A172 (cell line): Measurements from ENCODE around the gene PEX14. TPM values are rescaled to one million over a fixed set of nuclear protein-coding genes. Genes with fewer than 3 reads are reported as not detected.

Experiments
- DNase-seq: peaks from one replicate; pipeline ENCODE4 v3.0.0-alpha.2; 2015; ENCODE audit warnings: low spot score
- total RNA-seq: library from RNA; depleted of rRNA; stranded (reverse); fragments of >200 nt; shearing (Covaris generic); gene quantifications from 2 replicates; pipeline ENCODE4 v1.2.3, GENCODE V29; 2014

Gene PEX14
- total RNA-seq, 1 experiment from 2014 or later, result 5.9 TPM

DNA sequence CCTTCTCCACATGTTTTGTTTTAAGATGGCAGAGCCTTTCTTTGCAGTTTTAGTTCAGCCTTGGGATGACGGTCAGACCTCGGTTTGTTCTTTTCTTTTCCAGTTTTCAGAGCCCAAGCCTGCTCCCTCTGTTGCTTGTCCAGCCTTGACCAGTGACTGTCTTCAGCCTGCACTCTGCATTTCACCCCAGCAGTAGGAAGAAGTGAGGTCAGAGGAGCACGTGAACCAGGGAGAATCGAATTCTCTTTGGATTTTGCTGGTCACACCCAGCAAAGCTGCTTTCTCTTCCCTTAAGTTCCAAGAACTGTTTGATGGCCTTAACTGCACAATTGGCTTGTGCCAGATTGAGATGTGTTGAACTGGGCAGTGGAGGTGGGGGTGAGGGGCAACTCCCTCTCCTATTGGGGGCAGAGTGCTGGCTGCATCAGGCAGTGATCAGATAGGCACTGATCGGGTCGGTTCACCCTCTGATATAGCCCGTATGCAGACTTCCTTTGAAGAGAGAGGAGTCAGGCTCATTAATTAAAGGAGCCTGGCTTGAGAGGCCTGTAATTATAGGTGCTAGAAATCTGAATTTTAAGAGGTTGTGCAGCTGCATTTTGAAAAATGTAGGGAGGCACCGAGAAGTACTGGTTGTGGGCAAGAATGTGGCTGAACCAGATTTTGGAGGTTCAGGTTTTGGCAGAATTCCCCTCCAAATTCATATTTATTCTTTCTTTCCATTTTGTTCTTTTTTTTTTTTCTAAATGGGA, 42.4 kb downstream of the PEX14 start:
- DNase-seq, result no peak

- no peak for DNase-seq
These were observed 42.9 kb downstream of the PEX14 start for GRCh38 chr1:10517677-10517982.

GRCh38 chr1:10519016-10519417, 44.3 kb downstream of the PEX14 start:
- no peak for DNase-seq

DNA sequence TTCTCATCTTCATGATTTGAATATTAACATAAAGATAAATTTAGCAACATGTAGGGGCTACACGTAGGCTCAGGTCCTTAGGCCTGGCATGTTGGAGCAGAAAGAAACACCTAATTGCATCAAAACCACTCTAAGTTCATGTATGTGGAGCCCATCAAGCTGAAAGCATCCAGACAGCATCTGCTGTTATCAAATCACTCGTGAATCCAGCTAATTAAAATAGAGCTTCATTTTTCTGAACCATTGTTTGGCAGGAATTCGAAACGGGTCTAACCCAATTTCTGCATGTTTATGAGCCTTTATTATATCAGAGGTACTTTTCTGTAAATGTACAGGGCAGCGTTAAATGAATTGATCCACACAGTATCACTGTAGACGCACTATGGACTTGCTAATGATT, 45.7 kb downstream of the PEX14 start:
- DNase-seq, result no peak

DNA sequence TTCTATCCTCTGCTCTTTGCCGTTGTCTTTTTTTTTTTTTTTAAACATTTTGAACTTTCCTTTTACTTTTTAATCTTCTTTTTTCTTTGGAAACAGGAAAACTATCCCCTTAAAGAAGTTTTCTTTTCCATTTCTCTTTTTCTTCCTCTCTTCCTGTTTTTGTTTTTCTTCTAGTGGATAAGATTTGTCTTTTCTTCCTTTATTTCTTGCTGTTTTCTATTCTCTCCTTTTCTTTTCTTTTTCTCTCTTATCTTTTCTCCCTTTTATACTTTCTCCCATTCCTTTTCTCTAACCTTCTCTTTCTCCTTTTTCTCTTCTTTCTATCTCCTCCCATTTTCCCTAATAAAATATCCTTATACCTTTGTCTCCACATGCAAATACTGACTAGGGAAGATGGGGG, 46.2 kb downstream of the PEX14 start:
- DNase-seq, result no peak

DNA sequence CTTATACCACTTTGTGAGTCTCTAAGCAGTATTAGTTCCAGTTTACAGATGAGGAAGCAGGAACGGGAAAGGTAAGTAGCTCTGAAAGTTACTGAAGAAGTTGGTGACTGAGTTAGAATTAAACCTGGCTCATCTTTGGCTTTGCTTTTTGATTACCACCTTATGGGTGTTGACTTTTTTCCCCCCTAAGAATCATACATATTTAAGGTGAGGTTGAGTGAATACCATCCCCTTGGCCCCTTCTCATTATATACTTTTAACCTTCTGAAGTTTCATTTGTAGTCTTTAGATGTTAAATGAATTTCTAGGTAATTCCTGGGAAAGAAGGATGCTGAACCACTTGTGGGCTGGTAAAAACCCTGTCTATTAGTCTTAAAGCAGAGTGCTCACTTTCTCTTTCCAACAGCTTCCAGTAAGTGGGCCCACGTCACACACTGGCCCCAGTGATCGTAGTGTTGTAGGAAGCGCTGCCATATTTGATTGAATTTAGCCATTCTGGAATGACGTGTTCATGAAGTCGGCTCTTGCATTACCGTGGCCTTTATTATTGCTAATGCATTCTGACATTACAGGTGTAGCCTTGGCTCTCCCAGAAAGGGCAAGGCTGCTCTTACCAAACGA, 46.9 kb downstream of the PEX14 start:
- no peak for DNase-seq

- no peak for DNase-seq
These were observed 47.6 kb downstream of the PEX14 start for GRCh38 chr1:10522322-10522860.

- no peak for DNase-seq
These were observed 50.5 kb downstream of the PEX14 start for GRCh38 chr1:10525208-10525607.

GRCh38 chr1:10528066-10529014, 53.6 kb downstream of the PEX14 start:
- peak; percentile 92 for DNase-seq

GRCh38 chr1:10529091-10529490, 54.3 kb downstream of the PEX14 start:
- DNase-seq, result no peak

DNA sequence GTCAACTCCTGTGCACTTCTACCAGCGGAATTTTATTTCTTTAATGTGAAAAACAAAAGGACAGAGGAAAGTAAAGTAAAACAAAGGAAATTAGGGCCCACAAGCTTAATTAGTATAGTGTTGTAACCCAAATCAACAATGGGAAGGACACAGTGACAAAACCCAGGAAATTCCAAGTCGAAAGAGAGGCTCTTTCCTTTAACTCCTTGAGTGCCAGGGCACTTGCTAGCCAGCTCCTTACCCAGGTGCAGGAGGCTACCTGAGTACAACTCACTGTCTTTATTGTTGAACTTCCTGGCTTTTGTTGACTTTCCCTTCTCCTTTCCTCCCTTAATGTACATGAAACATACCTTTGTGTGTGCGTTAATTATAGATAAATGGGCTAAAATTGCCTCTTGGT, 55.0 kb downstream of the PEX14 start:
- DNase-seq, result no peak

- DNase-seq, result peak; percentile 67
These were observed 55.6 kb downstream of the PEX14 start for GRCh38 chr1:10530281-10530740.

GRCh38 chr1:10530756-10531495, 56.2 kb downstream of the PEX14 start:
- DNase-seq, result peak; percentile 69

DNA sequence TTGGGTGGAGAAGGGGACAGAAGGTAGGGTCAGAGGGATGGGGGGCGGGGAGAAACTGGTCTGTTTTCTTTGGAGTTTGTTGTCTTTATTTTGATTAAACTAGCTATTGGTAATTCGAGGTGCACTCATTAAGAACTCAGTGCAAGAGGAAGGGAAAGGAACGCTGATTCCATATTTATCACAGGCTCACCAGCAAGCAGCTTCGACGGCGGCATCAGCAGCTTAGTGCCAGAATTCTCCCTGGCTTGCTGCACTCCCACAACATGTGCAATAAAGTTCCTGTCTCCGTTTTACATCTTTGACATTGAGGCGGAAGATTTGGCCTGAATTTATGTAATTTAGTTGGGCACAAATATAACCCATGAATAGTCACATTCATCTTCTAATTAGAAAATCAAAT, 57.6 kb downstream of the PEX14 start:
- no peak for DNase-seq

GRCh38 chr1:10534519-10534918, 59.8 kb downstream of the PEX14 start:
- no peak for DNase-seq

- DNase-seq, result no peak
These were observed 61.5 kb downstream of the PEX14 start for GRCh38 chr1:10536133-10536770.

- no peak for DNase-seq
These were observed 62.5 kb downstream of the PEX14 start for GRCh38 chr1:10537082-10537766.

- DNase-seq, result no peak
These were observed 64.1 kb downstream of the PEX14 start for GRCh38 chr1:10538646-10539355.

GRCh38 chr1:10539411-10540043, 64.8 kb downstream of the PEX14 start:
- no peak for DNase-seq
